ENCODE results near the gene ERO1B. TPM values are rescaled to one million over a fixed set of nuclear protein-coding genes. Genes with fewer than 3 reads are reported as not detected.

Gene ERO1B
- total RNA-seq, 6 donors from 2014 or later: 4.1 to 14.5 (median 6.8) TPM

DNA sequence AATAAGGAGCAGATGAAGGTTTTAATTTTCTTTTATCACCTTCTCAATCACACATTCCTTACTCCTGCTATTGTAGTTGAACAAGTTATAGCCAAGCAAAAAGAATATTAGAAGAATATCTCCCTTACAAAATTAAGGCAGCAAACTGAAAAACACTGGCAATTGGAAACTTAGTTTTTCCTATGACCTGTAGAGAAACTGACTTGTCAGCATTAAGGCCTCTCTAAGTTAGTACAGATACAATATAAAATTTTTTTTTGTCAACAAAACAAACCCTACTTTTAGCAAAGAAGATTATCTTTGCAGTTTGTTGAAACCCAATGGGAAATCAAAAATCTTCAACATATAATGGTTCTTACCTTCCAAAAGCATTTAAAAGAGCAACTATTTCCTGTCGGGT, 61.3 kb downstream of the ERO1B start:
- WGBS, 2 donors: 97 to 100% methylated on average over 1 of the region's 1 CpG
- no peaks in the 10 kb centered on the region for H3K4me1 ChIP-seq
- peaks cover 0 to 19% (median under 1%) of the 10 kb centered on the region in 4 donors for H3K36me3 ChIP-seq
- H3K27me3 ChIP-seq: no peaks in the 10 kb centered on the region
- no peak overlapping the region for H3K27ac ChIP-seq
- no peak overlapping the region for H3K4me3 ChIP-seq
- ATAC-seq (ENCODE audit: low FRiP score in 2 of 2): no peak
- DNase-seq: no peak
- no peaks in the 10 kb centered on the region for H3K9me3 ChIP-seq
- TF ChIP-seq POLR2AphosphoS5 (IDR thresholded peaks at IDR 0.05) (no peak), POLR2A (IDR thresholded peaks at IDR 0.05) (no peak), CTCF (IDR thresholded peaks at IDR 0.05) (no peak), EP300 (IDR thresholded peaks at IDR 0.05) (no peak)

DNA sequence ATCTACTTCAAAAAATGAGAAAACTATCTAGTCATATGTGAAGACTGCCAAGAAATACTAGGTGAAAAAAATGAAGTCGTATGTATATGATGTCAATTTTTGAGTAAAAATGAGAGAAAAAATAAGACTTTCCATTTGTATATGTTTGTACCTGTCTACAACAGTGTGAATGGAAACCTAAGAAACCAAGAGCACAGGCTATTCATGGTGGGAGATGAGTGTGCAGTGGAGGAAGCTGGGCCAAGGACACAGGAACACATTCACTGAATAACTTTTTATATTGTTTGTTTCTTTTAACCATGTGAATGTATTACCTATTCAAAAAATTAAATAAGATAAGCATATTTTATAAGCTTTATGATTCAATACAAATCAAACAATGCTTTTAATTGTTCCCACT, 67.0 kb downstream of the ERO1B start:
- Histone ChIP-seq H3K4me1 (no peaks in the 10 kb centered on the region), H3K36me3 (peaks cover 0 to 5% (median 0%) of the 10 kb centered on the region in 4 donors), H3K4me3 (no peak overlapping the region), H3K27me3 (no peaks in the 10 kb centered on the region), H3K9me3 (no peaks in the 10 kb centered on the region), H3K27ac (no peak overlapping the region)
- 82 to 88% methylated on average over 1 of the region's 1 CpG for WGBS, 2 donors
- no peak for DNase-seq
- TF ChIP-seq POLR2AphosphoS5 (IDR thresholded peaks at IDR 0.05): no peak
- TF ChIP-seq POLR2A (IDR thresholded peaks at IDR 0.05): no peak
- no peak for TF ChIP-seq EP300 (IDR thresholded peaks at IDR 0.05)
- no peak for TF ChIP-seq CTCF (IDR thresholded peaks at IDR 0.05)
- no peak for ATAC-seq (ENCODE audit: low FRiP score in 2 of 2)

DNA sequence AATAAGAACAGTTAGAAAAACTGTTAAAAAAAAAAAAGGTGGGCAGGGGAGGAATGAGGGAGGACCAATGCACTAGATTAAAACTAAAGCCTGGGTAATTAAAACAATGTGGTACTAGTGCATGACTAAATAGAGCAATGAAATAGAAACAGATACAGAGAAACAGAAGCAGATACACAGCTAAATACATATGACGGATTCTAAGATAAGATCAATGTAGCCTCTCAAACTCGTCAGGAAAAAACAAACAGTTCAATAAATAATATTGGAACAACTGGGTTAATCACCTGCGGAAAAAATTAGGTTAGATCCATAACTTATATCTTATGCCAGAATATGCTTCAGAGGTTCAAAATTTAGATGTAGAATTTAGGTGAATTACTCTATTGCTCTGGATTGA, 68.2 kb downstream of the ERO1B start:
- WGBS, 2 donors: 90 to 91% methylated on average over 3 of the region's 3 CpGs
- H3K9me3 ChIP-seq: no peaks in the 10 kb centered on the region
- TF ChIP-seq POLR2AphosphoS5 (IDR thresholded peaks at IDR 0.05) (no peak), POLR2A (IDR thresholded peaks at IDR 0.05) (no peak), EP300 (IDR thresholded peaks at IDR 0.05) (no peak), CTCF (IDR thresholded peaks at IDR 0.05) (no peak)
- H3K4me3 ChIP-seq: no peak overlapping the region
- no peak overlapping the region for H3K27ac ChIP-seq
- DNase-seq (no peak), ATAC-seq (ENCODE audit: low FRiP score in 2 of 2) (no peak)
- H3K36me3 ChIP-seq: peaks cover 0 to 5% (median 0%) of the 10 kb centered on the region in 4 donors
- H3K27me3 ChIP-seq: no peaks in the 10 kb centered on the region
- H3K4me1 ChIP-seq: no peaks in the 10 kb centered on the region

GRCh38 chr1:236211815-236212214, 69.9 kb downstream of the ERO1B start:
- no peak for TF ChIP-seq EP300 (IDR thresholded peaks at IDR 0.05)
- no peak for TF ChIP-seq CTCF (IDR thresholded peaks at IDR 0.05)
- TF ChIP-seq POLR2AphosphoS5 (IDR thresholded peaks at IDR 0.05): no peak
- TF ChIP-seq POLR2A (IDR thresholded peaks at IDR 0.05): no peak

GRCh38 chr1:236209713-236210112, 72.0 kb downstream of the ERO1B start:
- Histone ChIP-seq H3K27me3 (no peaks in the 10 kb centered on the region), H3K4me1 (no peaks in the 10 kb centered on the region), H3K4me3 (no peak overlapping the region), H3K9me3 (no peaks in the 10 kb centered on the region), H3K27ac (no peak overlapping the region), H3K36me3 (peaks cover 0 to 8% (median 1%) of the 10 kb centered on the region in 4 donors)
- TF ChIP-seq CTCF (IDR thresholded peaks at IDR 0.05) (no peak), EP300 (IDR thresholded peaks at IDR 0.05) (no peak), POLR2AphosphoS5 (IDR thresholded peaks at IDR 0.05) (no peak), POLR2A (IDR thresholded peaks at IDR 0.05) (no peak)
- no peak for ATAC-seq (ENCODE audit: low FRiP score in 2 of 2)
- no peak for DNase-seq

More at GRCh38 chr1:236211815-236212214, 69.9 kb downstream of the ERO1B start:
- Histone ChIP-seq H3K36me3 (peaks cover 0 to 12% (median 0%) of the 10 kb centered on the region in 4 donors), H3K4me1 (no peaks in the 10 kb centered on the region), H3K27ac (no peak overlapping the region), H3K27me3 (no peaks in the 10 kb centered on the region), H3K9me3 (no peaks in the 10 kb centered on the region), H3K4me3 (no peak overlapping the region)
- WGBS, 2 donors: 96 to 97% methylated on average over 5 of the region's 5 CpGs
- DNase-seq (no peak), ATAC-seq (ENCODE audit: low FRiP score in 2 of 2) (no peak)

Measured in upper lobe of left lung (tissue), 6 donors.